GM18870 (cell line): ENCODE data around the gene PER2.
"Not testable (repeated sequence)": the region's sequence is repeated elsewhere in the genome, so short reads cannot be mapped to it uniquely, and the experiment has no call there.

Source experiments
- ATAC-seq: cut with Tn5 transposase; IDR thresholded peaks from one replicate; pipeline ENCODE4 v1.9.1; 2021; ENCODE audit warnings: moderate library complexity; ENCODE audit not compliant: unreplicated experiment

The PER2 gene, protein sequence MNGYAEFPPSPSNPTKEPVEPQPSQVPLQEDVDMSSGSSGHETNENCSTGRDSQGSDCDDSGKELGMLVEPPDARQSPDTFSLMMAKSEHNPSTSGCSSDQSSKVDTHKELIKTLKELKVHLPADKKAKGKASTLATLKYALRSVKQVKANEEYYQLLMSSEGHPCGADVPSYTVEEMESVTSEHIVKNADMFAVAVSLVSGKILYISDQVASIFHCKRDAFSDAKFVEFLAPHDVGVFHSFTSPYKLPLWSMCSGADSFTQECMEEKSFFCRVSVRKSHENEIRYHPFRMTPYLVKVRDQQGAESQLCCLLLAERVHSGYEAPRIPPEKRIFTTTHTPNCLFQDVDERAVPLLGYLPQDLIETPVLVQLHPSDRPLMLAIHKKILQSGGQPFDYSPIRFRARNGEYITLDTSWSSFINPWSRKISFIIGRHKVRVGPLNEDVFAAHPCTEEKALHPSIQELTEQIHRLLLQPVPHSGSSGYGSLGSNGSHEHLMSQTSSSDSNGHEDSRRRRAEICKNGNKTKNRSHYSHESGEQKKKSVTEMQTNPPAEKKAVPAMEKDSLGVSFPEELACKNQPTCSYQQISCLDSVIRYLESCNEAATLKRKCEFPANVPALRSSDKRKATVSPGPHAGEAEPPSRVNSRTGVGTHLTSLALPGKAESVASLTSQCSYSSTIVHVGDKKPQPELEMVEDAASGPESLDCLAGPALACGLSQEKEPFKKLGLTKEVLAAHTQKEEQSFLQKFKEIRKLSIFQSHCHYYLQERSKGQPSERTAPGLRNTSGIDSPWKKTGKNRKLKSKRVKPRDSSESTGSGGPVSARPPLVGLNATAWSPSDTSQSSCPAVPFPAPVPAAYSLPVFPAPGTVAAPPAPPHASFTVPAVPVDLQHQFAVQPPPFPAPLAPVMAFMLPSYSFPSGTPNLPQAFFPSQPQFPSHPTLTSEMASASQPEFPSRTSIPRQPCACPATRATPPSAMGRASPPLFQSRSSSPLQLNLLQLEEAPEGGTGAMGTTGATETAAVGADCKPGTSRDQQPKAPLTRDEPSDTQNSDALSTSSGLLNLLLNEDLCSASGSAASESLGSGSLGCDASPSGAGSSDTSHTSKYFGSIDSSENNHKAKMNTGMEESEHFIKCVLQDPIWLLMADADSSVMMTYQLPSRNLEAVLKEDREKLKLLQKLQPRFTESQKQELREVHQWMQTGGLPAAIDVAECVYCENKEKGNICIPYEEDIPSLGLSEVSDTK (N-terminal part only)

DNA sequence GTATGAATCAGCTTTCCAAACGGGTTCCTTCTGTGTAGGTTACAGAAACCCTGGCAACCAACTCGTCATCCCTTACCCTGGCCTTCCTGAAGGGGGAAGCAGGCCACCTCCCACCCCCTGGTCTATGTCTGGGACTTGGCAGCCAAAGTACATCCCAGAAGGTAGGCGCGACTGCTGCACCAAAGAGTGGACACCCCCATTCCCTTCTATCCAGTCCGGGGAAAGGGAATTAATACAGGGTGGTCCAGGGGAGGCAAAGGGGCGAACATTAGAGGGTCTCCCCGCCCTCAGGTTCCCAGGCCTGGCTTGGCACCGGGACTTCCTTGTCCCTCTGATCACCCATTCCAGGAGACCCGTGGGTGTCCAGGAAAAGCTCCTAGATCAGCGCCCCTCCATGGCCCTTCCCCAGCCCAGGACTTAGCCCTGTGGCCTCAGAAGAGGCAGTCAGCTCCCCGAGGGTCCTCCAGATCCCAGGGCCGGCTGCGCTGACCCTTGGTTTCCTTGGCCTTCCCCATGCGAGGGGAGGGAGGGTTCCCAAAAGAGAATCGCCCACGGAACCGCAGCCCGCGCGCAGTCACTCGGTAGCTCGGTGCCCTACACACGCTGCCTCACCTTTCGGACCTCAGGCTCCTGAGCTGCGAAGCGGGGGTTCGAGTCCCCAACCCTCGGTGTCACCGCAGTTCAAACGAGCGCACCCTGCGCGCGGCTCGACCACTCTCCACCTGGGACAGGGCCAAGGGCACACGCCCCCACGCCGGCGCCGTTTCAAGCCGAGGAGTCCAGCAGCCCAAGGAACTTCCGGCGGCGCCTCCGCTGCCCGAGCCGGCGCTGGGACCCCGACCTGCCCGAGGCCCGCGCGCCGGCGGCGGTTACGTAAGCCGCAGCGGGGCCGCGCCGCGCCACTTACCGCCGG lies at the start of gene PER2:
PER2 (minus strand) TSS at position 874 of the 913 bp plus-strand sequence. CDS start 10,674 bp downstream, outside the sequence.
- ATAC-seq, result peak; percentile 3

DNA sequence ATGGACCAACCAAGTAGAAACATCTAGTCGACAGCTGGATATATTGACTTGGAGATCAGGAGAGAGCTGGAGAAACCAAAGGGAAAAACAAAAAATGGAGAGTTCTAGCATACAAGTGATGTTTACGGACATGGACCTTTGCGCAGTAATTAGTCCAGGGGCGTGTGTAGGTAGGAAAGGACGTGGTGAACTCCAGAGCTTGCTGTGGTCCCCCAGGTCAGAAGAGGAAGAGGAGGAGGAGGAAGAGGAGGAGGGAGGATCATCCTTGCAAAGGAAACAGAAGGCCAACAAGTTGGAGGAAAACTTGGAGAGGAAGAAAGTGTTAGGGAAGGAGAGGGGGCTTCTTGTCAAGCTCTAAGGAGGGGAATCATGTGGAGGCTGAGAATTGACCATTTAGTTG lies 49.4 kb upstream of the PER2 start:
- ATAC-seq, result no peak

DNA sequence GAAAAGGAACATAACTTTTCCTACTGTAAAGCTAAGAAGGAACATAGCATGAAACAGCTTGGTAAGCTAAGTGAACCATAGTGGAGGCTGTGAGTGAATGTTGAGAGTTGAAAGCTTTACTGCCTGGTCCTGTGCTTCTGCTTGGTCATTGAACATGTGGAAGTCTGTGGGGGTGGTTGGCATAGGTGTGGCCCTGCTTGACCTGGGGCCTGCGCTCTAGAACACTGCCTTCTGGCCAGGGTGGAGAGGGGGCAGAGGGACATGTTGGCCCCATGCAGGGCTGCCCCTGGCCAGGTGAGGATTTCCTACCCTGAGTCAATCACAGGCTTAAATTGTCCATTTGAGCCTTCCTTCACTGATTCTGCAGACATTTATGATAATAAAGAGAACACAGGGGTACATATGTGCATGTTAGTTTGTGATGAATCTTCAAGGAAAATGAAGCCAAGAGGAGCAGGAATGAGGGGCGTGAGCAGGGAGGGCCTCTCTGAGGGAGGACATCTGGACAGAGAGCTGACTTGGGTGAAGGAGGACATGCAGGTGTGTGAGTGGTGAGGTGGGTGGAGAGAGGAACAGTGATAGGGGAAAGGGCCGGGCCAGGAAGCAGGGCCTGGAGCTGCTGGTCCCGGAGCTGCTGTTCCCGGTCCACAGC lies 48.5 kb upstream of the PER2 start:
- no peak for ATAC-seq

DNA sequence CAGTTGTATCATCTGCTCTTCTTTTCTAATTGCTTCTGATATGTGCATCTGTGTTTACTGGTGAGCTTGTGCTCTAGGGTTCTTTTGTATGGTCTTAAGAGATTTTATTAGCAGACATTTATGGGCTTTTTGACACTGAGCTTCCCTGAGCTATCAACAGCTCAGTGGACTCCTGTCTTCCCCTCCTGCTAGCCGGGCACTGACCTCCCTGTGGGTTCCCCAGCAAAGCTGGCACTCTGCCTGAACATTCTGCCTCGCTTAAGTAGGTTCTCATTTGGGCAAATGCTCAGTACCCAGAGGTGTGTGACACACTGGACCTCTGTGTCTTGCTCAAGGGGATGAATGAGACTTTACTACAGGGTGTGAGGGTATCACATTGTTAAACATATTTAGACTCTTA lies 47.7 kb upstream of the PER2 start:
- no peak for ATAC-seq

DNA sequence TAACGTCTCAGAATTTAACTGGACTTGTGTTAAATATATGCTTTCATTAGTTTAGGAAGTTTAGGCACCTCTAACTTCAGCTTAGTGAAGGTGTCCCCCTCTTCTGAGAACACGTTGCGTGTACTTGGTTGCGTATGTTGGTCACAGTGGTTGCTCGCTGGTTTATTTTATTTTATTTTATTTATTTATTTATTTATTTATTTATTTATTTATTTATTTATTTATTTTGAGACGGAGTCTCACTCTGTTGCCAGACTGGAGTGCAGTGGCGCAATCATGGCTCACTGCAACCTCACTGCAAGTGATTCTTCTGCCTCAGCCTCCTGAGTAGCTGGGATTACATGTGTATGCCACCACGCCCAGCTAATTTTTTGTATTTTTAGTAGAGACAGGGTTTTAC lies 47.2 kb upstream of the PER2 start:
- not testable (repeated sequence) for ATAC-seq

DNA sequence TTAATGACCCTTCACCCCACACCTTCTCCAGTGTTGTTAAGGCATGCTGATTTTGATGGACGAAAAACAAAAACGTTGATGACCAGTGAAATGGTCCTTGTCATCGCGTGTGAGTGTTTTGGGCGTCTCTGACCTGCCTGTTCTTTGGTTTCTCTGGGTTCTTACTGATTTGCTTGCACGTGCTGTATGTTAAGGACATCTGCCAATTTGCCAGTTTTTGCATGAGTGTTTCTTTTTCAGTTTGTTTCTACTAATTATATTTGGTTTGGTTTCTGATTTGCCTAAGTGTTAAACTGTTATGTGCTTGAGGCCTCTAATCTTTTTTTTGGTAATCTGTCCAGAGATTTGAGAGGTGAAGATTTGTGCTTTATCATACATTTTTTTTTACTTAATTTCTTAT lies 46.5 kb upstream of the PER2 start:
- ATAC-seq, result no peak

DNA sequence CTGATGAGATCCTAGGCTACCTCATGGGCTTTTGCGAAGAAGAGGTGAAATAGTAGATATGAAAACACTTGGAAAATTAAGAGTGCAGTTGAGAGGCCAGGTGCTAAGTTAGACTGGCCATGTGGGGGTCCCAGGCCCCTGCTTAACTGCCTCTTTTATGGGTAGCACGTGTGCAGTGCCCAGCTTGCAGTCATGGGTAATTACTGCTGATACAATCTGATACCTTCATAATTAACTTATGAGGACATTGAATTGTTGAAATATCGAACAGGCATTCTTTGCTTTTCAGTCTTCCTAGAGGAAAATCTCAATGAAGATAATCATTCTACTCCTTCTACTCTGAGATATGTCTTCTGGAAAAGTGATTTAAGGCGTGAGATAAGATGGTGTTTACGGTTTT lies 43.5 kb upstream of the PER2 start:
- ATAC-seq, result no peak

DNA sequence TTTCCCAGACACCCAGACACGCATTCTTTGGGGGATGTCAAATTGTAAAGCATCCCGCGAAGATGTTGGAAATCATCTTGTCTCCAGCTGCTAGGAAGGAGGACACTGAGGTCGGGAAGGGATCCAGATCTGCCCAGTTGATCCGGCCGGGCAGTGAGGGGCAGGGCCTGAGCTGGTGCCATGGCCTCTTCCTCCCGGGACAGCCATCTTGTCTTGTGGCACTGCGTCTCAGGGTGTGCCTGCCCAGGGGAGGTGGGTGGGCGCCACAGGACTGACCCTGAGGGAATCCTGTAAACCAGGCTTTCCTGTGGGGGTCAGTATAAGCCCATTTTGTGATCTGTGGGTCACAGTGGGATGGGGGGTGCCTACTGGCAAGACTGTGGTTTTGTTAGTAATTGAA lies 42.0 kb upstream of the PER2 start:
- no peak for ATAC-seq

DNA sequence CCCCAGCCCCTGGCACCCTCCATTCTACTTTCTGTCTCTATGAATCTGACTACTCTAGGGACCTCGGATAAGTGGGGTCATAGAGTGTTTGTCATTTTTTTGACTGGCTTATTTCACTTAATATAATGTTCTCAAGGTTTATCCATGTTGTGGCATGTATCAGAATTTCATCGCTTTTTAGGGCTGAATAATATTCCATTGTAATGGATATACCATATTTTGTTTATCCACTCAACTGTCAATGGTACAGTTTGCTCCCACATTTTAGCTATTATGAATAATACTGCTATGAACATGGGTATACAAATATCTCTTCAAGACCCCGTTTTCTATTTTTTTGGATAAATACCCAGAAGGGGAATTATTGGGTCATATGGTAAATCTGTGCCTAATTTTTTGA lies 39.3 kb upstream of the PER2 start:
- no peak for ATAC-seq

DNA sequence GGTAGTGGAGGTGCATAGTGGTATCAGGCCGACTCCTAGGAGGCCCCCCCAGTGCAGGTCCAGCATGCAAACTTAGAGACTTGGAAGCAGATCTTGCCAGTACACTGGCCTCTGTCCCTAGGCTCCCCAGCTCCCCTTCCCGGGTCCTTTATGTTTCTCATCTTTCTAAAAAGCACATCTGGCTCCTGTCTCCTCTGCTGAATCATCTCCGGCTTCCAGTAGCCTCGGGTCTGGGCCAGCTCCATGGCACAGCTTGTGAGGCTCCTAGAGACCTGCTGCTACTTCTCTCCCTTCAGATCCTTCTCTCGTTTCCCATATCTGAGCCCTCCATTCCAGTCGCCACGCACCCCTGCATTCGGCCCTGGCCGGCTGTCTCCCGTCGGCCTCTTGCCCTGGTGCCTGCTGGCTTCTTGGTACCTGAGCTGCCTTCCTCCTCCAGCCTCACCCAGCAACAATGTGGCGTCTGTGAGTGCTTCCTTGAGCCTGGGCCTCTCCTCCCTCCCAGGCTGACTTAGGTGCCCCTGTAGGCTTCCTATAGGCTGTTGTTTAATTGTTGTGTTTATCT lies 38.5 kb upstream of the PER2 start:
- no peak for ATAC-seq

DNA sequence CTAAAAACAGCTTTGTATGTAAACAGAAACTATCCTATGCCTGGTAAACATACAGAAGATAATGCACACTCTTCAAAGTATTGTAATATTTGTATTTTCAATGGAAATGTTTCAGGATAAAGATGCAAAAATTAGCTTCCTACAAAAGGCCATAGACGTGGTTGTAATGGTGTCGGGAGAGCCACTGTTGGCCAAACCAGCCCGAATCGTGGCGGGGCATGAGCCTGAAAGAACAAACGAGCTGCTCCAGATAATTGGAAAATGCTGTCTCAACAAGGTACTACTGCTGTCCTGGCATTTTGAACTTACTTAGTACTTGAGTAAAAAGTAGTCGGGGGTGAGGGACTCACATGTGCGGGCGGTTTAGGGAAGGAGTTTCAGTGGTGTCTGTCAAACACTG lies 37.3 kb upstream of the PER2 start:
- no peak for ATAC-seq

DNA sequence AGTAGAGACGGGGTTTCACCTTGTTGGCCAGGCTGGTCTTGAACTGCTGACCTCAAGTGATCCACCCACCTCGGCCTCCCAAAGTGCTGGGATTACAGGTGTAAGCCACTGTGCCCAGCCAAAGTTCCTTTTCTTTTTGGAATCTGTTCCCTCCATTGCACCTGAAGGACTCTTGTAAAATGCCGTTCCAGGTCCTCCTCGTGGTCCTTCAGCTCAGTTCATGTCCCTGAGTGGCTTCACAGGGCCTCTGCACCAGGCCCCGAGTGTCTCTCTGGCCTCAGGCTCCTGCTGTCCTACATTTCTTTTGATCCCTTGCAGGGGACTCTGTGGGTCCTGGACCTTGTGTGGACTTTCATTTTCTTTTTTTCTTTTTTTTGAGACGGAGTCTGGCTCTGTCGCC lies 35.8 kb upstream of the PER2 start:
- not testable (repeated sequence) for ATAC-seq

DNA sequence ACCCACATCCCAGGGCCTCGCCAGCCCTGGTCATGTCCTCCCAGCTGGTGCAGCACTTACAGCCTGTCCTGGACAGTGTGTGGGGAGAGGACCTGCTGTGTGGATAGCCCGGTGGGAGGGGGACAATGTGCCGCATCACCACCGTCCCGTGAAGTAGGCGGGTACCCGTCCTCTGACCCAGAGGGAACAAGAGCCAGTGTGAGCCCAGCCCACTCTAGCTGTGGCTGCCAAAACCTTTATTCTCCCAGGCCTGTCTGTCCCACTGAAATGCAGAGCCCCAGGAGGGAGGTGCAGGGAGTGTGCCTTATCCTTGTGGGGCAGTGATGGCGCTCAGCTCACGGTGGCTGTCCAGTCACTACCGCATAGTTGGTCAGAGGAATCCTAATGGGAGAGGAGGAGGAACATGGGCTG lies 33.6 kb upstream of the PER2 start:
- ATAC-seq, result no peak

DNA sequence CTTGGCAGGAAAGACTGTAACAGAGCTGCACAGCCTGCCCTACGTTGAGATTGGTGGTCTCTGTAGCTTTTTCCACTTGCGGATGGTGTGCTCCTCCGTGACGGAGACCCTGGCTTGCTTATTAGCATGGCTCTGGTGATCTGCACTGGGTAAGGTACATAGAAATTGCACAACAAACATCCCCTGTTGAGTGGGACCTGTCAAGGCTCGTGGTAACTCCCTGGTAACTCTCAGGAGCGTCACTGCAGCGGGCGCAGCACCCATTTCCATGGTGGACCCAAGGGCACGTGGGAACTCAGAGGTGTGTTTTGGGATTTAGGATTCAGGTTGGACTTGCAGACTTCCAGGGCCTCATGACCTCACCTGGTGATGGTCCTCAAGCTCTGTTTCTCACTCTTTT lies 33.1 kb upstream of the PER2 start:
- no peak for ATAC-seq

DNA sequence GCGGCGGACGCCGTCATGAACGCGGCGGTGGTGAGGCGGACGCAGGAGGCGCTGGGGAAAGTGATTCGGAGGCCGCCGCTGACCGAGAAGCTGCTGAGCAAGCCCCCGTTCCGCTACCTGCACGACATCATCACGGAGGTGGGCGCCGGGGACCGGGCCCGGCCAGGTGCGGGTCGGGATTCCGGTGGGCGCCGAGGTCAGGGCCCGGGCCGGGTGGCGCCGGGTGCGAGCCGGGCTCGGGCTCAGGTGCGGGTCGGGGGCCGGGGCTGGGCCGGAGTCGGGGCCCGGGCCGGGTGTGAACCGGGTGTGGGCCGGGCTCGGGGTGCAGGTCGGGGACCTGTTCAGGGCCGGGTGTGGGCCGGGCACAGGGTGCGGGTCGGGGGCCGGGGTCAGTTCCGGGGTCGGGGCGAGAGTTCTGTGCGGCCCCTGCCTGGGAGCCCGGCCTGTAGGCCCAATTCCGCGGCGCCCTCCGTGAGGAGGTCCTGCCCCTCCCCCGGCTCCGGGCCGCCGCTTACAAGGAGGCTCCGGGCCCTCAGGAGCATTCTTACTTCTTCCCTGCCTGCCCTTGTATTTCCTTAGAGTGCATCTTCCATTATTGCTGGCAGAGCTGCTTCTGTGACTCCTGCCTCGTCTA lies 32.4 kb upstream of the PER2 start:
- ATAC-seq, result no peak

DNA sequence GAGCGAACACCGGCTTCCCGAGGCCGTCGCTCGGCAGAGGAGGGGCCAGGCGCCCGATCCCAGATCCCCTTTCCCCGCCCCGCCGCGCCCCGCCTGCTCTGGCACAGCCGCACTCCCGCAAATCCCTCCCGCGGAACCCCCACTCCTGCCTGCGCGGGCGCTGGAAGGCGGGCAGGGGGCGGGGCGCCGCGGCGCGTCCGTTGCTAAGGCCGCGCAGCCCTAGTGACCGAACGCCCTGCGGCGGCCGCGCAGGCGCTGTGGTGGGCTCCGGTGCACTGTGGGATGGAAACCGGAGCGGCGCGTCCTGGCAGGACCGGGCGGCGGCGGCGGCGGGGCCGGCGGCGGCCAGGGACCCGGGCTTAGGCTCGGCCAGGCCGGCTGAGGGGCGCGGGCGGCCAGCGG lies 31.8 kb upstream of the PER2 start, which contains the start of gene TRAF3IP1:
TRAF3IP1 (plus strand) TSS at position 273 of the 402 bp plus-strand sequence. CDS start 145 bp downstream, outside the sequence.
- ATAC-seq, result no peak

DNA sequence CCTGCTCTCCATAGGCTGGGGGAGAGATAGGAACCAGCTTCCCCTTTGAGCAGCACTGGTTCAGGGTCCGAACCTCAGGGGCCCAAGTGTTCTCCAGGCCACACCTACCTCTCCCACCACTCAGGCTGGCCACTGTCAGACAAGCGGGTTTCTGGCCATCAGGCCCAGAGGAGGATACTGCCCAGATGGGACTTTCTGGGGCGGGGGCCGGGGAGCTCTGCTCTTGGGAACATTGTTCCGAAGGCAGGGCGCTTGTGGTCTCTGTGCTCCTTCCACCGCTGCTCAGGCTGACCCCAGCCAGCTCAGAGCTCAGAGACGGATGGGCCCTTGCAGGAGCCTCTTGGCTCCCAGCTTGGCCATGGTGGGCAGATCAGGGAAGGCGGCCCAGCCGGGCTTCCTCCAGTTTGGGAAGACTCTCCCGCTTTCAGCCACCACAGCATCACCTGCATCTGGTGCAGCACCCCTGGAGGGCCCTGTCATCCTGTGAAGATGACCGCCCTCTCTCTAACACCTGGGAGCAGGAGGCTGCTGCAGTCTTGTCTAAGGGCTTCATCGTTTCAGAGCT lies 26.7 kb upstream of the PER2 start:
- ATAC-seq, result no peak

DNA sequence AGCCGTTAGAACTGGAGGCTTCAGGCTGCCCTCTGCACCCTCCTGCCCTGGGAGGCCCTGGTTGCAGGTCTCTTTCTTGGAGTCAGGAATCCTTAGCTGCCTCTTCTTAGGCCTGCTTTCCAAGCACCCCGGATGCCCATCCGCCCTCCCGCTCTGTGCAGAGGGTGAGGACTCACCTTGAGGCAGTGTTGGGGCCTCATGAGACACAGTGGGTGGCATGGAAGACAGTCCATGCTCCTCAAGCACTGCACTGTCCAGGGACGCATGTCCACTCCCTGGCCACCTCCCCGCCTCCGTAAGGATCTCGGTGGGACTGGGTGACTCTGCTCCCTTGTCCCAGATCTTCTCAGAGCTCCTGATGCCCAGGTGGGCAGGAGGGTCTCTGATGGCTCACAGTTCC lies 26.2 kb upstream of the PER2 start:
- no peak for ATAC-seq

DNA sequence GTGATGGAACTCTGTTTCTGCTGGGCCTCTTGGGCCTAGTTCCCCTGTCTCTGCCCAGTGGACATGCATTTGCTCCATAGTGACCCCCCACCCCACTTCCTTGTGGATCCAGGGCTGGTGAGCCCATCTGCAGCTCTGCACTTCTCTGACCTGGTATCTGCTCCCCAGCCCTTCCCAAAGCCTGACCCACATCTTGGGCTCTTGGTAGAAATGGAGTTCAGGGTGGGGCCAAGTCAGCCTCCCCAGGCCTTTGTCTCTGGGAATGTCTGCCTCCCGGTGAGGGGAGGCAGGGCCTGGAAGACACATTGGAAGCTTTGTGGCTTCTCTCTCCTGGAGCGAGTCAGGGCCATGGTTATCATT lies 25.6 kb upstream of the PER2 start:
- no peak for ATAC-seq
